ENCODE data around the gene OGA.

GRCh38 chr10:101760510-101760909 lies 57.7 kb downstream of the OGA start:
- no peak for TF ChIP-seq CTCF (IDR thresholded peaks at IDR 0.05; ENCODE audit: low read length)
- TF ChIP-seq EZH2phosphoT487 (IDR thresholded peaks at IDR 0.05; ENCODE audit: low read length) = no peak
- TF ChIP-seq EZH2 (optimal IDR thresholded peaks at IDR 0.05; ENCODE audit: low read depth, low read length) = no peak

All from MM.1S (cell line).